Ovary (tissue), 3 donors: Measurements from ENCODE around the gene TCEAL9.

Source experiments
- CTCF ChIP-seq, 3 donors: fragments of 450-650 bp in 2 of 3; fragments of 200-600 bp in 1 of 3; IDR thresholded peaks; one replicate each; pipeline versions ENCODE4 v1.5.1 to v1.8.0; 2016 to 2022; ENCODE audit warnings: antibody characterized with exemption in 3 of 3, mild to moderate bottlenecking in 1 of 3
- POLR2A ChIP-seq: fragments of 450-650 bp; IDR thresholded peaks from one replicate; pipeline ENCODE4 v1.6.1; 2017; ENCODE audit warnings: antibody characterized with exemption, mild to moderate bottlenecking, moderate library complexity
- donor health status: DM: no; HTN: no; CAD: no.

- TF ChIP-seq CTCF (IDR thresholded peaks at IDR 0.05) (no peak), POLR2A (no peak)
Measured at GRCh38 chrX:103309860-103310554, 46.3 kb upstream of the TCEAL9 start.
